Kidney (tissue), 14 donors: Measurements from ENCODE around the gene PARP14. TPM values are rescaled to one million over a fixed set of nuclear protein-coding genes. Genes with fewer than 3 reads are reported as not detected.

Experiments used
- DNase-seq, 5 donors: peaks; one replicate each; pipeline ENCODE4 v3.0.0-alpha.2; 2013 to 2020
- FAIRE-seq: peaks from 2 replicates; lab custom pipeline; 2012; peaks lifted over from hg19 to GRCh38; lab: Jason Lieb, UNC
- H3K27ac ChIP-seq, 2 donors: one replicate each; pipeline ENCODE4 v1.7.0; 2013; ENCODE audit warnings: low read depth in 2 of 2, low read length in 2 of 2, inconsistent platforms in 1 of 2
- H3K27me3 ChIP-seq: one replicate; pipeline ENCODE4 v1.7.1; 2013; ENCODE audit warnings: low read length, inconsistent platforms; ENCODE audit not compliant: control insufficient read depth, insufficient read depth
- H3K36me3 ChIP-seq, 3 donors: one replicate each; pipeline versions ENCODE4 v1.7.0 to v1.7.1; 2013; ENCODE audit warnings: low read length in 3 of 3, control low read depth in 1 of 3, inconsistent platforms in 1 of 3; ENCODE audit not compliant: insufficient read depth in 3 of 3, control insufficient read depth in 2 of 3
- H3K4me1 ChIP-seq, 3 donors: one replicate each; pipeline versions ENCODE4 v1.7.0 to v1.7.1; 2013; ENCODE audit warnings: low read length in 3 of 3, inconsistent platforms in 1 of 3, low read depth in 1 of 3; ENCODE audit not compliant: control insufficient read depth in 2 of 3, insufficient read depth in 2 of 3
- H3K4me3 ChIP-seq, 3 donors: one replicate each; pipeline versions ENCODE4 v1.7.0 to v1.8.1; 2013; ENCODE audit warnings: low read length in 3 of 3, control low read depth in 1 of 3, inconsistent platforms in 1 of 3
- H3K9ac ChIP-seq, 3 donors: one replicate each; pipeline versions ENCODE4 v1.7.0 to v1.7.1; 2013; ENCODE audit warnings: low read length in 3 of 3, control low read depth in 1 of 3, inconsistent platforms in 1 of 3
- H3K9me3 ChIP-seq, 3 donors: one replicate each; pipeline versions ENCODE4 v1.7.0 to v1.7.1; 2013; ENCODE audit warnings: low read length in 3 of 3, control low read depth in 1 of 3, inconsistent platforms in 1 of 3; ENCODE audit not compliant: control insufficient read depth in 2 of 3, insufficient read depth in 1 of 3
- intact Hi-C: fragments of 100-400 bp; cut with DNase I; formaldehyde crosslinking; loops from one replicate; pipeline ENCODE4 v1.11.1; 2022
- polyA plus RNA-seq: library from polyadenylated mRNA; stranded (reverse); fragments of 350-450 nt; fragmentation: Illumina TruSeq; extraction: RNeasy Lipid Tissue Mini Kit (QIAGEN cat#74804); gene quantifications from one replicate; pipeline ENCODE4 v1.2.3, GENCODE V29; 2014; ENCODE audit warnings: low read depth, low replicate concordance; ENCODE audit not compliant: insufficient read depth
- total RNA-seq: library from RNA; stranded (reverse); fragmentation: NEBNext Ultra II Directional; extraction: Animal tissue kit (Norgen Biotek cat#: 25700); gene quantifications from one replicate; pipeline ENCODE4 v1.2.1, GENCODE V29; 2021
- TF ChIP-seq, protein P1 (sequence below): IDR thresholded peaks from 3 replicates; pipeline ENCODE4 v1.5.1; 2012; ENCODE audit warnings: mild to moderate bottlenecking, moderate library complexity, borderline replicate concordance; ENCODE audit not compliant: insufficient read depth; ENCODE audit errors: extremely low read depth
- donor health status: control.
- donor health status: control.
- donor health status: control.
- donor health status: control.
- donor health status: control.
- donor health status: DM: yes; HTN: yes; CAD: no.
- donor health status: Normal renal cell carcinoma (clear cell type).

The PARP14 gene
- total and polyA plus RNA-seq, 2 donors from 2014 or later: 14.9 to 64.0 TPM

DNA sequence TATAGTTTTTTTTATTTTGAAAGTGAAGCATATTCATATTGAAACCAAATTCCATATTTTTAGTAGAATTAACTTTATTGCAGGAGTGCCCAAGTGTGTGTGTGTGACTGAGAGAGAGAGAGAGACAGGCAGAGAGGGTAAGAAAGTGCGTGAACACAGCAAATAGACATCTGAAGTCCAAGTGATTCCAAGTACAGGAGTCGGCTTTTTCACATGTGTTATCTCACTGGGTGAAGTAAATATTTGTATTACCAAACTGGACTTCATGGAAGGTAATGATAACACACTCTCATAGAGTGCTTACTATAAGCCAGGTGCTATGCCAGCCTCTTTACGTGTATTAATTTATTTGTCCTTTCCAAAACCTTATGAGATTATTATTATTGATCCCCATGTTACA, 12.0 kb downstream of the PARP14 start:
- H3K27ac ChIP-seq: no peak overlapping the region
- no peaks in the 10 kb centered on the region for H3K9me3 ChIP-seq
- TF ChIP-seq, protein P1, sequence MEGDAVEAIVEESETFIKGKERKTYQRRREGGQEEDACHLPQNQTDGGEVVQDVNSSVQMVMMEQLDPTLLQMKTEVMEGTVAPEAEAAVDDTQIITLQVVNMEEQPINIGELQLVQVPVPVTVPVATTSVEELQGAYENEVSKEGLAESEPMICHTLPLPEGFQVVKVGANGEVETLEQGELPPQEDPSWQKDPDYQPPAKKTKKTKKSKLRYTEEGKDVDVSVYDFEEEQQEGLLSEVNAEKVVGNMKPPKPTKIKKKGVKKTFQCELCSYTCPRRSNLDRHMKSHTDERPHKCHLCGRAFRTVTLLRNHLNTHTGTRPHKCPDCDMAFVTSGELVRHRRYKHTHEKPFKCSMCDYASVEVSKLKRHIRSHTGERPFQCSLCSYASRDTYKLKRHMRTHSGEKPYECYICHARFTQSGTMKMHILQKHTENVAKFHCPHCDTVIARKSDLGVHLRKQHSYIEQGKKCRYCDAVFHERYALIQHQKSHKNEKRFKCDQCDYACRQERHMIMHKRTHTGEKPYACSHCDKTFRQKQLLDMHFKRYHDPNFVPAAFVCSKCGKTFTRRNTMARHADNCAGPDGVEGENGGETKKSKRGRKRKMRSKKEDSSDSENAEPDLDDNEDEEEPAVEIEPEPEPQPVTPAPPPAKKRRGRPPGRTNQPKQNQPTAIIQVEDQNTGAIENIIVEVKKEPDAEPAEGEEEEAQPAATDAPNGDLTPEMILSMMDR: no peak
- no peak overlapping the region for H3K4me3 ChIP-seq
- H3K36me3 ChIP-seq: peaks cover 3 to 24% (median 22%) of the 10 kb centered on the region in 3 donors
- H3K9ac ChIP-seq: no peak overlapping the region
- FAIRE-seq (no peak), DNase-seq (no peak)
- no peaks in the 10 kb centered on the region for H3K4me1 ChIP-seq
- no peaks in the 10 kb centered on the region for H3K27me3 ChIP-seq
- intact Hi-C loops: no loop called here

DNA sequence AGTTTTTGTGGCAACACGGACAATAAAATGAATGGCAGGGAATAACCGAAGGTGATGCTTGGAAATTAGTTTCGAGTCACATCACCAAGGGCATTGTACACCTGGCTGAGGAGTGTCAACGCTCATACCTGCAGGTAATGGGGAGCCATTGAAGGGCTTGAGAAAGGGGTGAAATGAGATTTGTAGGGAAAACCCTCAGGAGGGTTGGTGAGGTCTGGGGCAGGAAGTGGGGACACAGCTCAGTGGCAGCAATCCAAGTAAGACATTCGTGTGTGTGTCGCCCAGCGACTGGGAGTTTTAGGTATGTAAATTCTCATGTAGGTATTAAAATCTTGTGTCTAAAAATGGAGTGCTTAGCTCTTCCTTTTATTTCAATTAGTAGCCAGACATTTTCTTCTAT, 14.3 kb downstream of the PARP14 start:
- no peak overlapping the region for H3K9ac ChIP-seq
- no peak for FAIRE-seq
- H3K27ac ChIP-seq: no peak overlapping the region
- DNase-seq: no peak
- no peaks in the 10 kb centered on the region for H3K9me3 ChIP-seq
- TF ChIP-seq, protein P1: no peak
- H3K27me3 ChIP-seq: no peaks in the 10 kb centered on the region
- intact Hi-C loops: no loop called here
- no peaks in the 10 kb centered on the region for H3K4me1 ChIP-seq
- no peak overlapping the region for H3K4me3 ChIP-seq
- peaks cover 3 to 25% (median 25%) of the 10 kb centered on the region in 3 donors for H3K36me3 ChIP-seq

DNA sequence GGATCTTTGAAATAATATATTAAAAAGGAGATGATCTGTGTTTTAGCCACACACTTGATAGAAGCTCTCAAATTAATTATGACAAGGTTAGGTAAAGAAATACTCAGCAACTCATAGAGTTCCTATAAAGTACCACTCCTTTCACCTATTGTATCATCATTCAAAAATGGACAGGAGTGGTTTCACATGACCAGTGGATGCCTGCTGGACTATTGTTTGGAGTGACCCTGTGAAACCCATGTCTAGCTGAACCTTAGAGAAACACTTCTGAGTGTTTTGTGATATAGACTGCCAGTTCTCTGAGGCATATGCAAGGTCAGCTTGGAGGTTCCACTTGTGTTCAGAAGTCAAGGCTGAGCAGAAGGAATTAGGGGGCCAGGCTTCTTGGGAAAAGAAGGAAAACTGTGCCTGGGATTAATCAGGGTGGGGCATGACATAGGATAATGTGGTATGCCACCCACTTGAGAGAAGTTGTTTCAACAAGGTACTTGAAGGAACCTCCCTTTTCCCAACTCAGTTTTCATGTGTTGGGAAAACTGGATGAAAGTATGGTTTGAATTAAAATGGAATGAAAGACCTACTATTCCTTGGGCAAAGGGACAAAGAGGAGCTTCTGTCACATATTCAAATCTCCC, 15.4 kb downstream of the PARP14 start:
- no peaks in the 10 kb centered on the region for H3K4me1 ChIP-seq
- H3K27ac ChIP-seq: no peak overlapping the region
- H3K4me3 ChIP-seq: no peak overlapping the region
- no peaks in the 10 kb centered on the region for H3K9me3 ChIP-seq
- intact Hi-C loops: no loop called here
- DNase-seq (no peak), FAIRE-seq (no peak)
- peaks cover 3 to 36% (median 35%) of the 10 kb centered on the region in 3 donors for H3K36me3 ChIP-seq
- no peak overlapping the region for H3K9ac ChIP-seq
- no peaks in the 10 kb centered on the region for H3K27me3 ChIP-seq
- TF ChIP-seq, protein P1: no peak
